Esophagus muscularis mucosa (tissue), 4 donors: Measurements from ENCODE around the gene STAT5B.

Experiments used
- CTCF ChIP-seq, 3 experiments: fragments of 200-600 bp in 2 of 3; fragments of 450-650 bp in 1 of 3; sonication (generic) in 2 of 3; IDR thresholded peaks; one replicate each; pipeline ENCODE4 v1.5.1; 2017 to 2019; ENCODE audit warnings: antibody characterized with exemption in 3 of 3, mild to moderate bottlenecking in 2 of 3, moderate library complexity in 1 of 3
- EP300 ChIP-seq: sonication (generic); formaldehyde crosslinking; IDR thresholded peaks from one replicate; pipeline ENCODE4 v1.6.1; 2017; ENCODE audit warnings: antibody characterized with exemption
- POLR2AphosphoS5 ChIP-seq, 2 donors: sonication (generic); formaldehyde crosslinking; IDR thresholded peaks; one replicate each; pipeline ENCODE4 v1.6.1; 2017; ENCODE audit warnings: antibody characterized with exemption in 2 of 2

GRCh38 chr17:42193216-42193968 lies 82.8 kb downstream of the STAT5B start:
- TF ChIP-seq CTCF (IDR thresholded peaks at IDR 0.05) (no peak), EP300 (no peak), POLR2AphosphoS5 (IDR thresholded peaks at IDR 0.05) (no peak)
